Measurements from ENCODE around the gene RNF167.

Gene RNF167

DNA sequence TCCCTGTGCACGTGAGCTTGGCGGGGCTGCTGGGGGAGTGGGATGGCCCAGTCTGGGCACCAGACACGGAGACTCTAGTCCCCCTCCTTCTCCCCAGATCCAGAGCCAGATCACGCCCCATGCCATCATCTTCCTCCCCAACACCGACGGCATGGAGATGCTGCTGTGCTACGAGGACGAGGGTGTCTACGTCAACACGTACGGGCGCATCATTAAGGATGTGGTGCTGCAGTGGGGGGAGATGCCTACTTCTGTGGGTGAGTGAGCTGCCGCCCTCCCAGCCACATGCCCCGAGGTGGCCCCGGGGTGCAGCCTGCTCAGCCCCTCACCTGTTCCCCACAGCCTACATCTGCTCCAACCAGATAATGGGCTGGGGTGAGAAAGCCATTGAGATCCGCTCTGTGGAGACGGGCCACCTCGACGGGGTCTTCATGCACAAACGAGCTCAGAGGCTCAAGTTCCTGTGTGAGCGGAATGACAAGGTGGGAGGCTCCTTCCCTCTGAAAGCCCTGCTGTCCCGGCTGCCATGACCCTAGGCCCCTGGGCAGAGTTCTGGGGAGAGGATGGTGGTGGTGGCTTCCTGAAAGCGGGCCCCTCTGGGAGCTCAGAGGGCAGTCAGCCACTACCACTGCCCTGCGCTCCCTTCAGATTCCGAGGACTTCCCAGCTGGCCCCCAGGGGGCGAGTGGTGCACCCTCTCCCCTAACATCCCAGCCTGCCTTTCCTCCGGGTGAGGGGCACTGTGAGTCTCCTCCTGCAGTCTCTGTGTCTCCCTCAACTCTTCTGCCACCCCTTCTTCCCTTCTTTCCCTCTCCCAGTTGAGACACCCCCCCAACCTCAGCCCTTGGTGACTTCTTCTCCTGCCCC is 43.5 kb upstream of the RNF167 start:
- no peaks in the 10 kb centered on the region for H3K9me3 ChIP-seq (ENCODE audit: low read depth, low read length)
- DNase-seq (ENCODE audit: low read depth, low spot score) = no peak
- TF ChIP-seq FOXP2 (optimal IDR thresholded peaks at IDR 0.05; ENCODE audit: control extremely low read depth, extremely low read length, insufficient read depth) (no peak), EZH2 (IDR thresholded peaks at IDR 0.05) (no peak), POLR2AphosphoS5 (IDR thresholded peaks at IDR 0.05; ENCODE audit: borderline replicate concordance, low read depth, low read length) (no peak)
- H3K4me3 ChIP-seq = no peak overlapping the region
- peaks cover 19% of the 10 kb centered on the region; the same call in 1 of the 2 replicates for H3K36me3 ChIP-seq (ENCODE audit: insufficient read depth, low read length)
- H3K27ac ChIP-seq = no peak overlapping the region
- H3K9ac ChIP-seq (ENCODE audit: insufficient read length) = no peak overlapping the region

DNA sequence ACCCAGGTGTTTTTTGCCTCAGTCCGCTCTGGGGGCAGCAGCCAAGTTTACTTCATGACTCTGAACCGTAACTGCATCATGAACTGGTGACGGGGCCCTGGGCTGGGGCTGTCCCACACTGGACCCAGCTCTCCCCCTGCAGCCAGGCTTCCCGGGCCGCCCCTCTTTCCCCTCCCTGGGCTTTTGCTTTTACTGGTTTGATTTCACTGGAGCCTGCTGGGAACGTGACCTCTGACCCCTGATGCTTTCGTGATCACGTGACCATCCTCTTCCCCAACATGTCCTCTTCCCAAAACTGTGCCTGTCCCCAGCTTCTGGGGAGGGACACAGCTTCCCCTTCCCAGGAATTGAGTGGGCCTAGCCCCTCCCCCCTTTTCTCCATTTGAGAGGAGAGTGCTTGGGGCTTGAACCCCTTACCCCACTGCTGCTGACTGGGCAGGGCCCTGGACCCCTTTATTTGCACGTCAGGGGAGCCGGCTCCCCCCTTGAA is 42.8 kb upstream of the RNF167 start:
- TF ChIP-seq FOXP2 (optimal IDR thresholded peaks at IDR 0.05; ENCODE audit: control extremely low read depth, extremely low read length, insufficient read depth) = no peak
- TF ChIP-seq POLR2AphosphoS5 (IDR thresholded peaks at IDR 0.05; ENCODE audit: borderline replicate concordance, low read depth, low read length) = no peak
- no peak for TF ChIP-seq EZH2 (IDR thresholded peaks at IDR 0.05)
- no peak overlapping the region for H3K9ac ChIP-seq (ENCODE audit: insufficient read length)
- no peak overlapping the region for H3K4me3 ChIP-seq
- no peaks in the 10 kb centered on the region for H3K9me3 ChIP-seq (ENCODE audit: low read depth, low read length)
- no peak for DNase-seq (ENCODE audit: low read depth, low spot score)
- no peak overlapping the region for H3K27ac ChIP-seq
- peaks cover 19% of the 10 kb centered on the region; the same call in 1 of the 2 replicates for H3K36me3 ChIP-seq (ENCODE audit: insufficient read depth, low read length)

DNA sequence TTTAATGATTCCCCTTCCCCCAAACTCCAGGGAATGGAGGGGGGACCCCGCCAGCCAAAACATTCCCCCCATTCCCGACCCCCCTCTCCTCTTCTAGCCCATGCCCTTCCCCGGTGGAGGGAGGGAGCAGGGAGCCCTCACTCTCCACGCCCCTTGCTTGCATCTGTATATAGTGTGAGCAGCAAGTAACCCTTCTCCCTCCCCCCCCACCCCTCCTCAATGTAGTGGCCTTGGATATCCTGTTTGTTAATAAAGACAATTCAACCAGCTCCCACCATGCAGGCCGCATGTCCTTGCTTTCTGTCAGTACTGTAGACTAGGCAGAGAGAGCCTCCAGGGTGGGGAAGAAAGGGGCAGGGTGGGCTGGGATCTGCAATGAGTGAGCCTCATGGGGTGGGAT is 42.3 kb upstream of the RNF167 start:
- no peak overlapping the region for H3K4me3 ChIP-seq
- TF ChIP-seq FOXP2 (optimal IDR thresholded peaks at IDR 0.05; ENCODE audit: control extremely low read depth, extremely low read length, insufficient read depth) (no peak), POLR2AphosphoS5 (IDR thresholded peaks at IDR 0.05; ENCODE audit: borderline replicate concordance, low read depth, low read length) (no peak), EZH2 (IDR thresholded peaks at IDR 0.05) (no peak)
- H3K9ac ChIP-seq (ENCODE audit: insufficient read length) = no peak overlapping the region
- no peak for DNase-seq (ENCODE audit: low read depth, low spot score)
- H3K9me3 ChIP-seq (ENCODE audit: low read depth, low read length) = no peaks in the 10 kb centered on the region
- H3K36me3 ChIP-seq (ENCODE audit: insufficient read depth, low read length) = peaks cover 19% of the 10 kb centered on the region; the same call in 1 of the 2 replicates
- no peak overlapping the region for H3K27ac ChIP-seq

DNA sequence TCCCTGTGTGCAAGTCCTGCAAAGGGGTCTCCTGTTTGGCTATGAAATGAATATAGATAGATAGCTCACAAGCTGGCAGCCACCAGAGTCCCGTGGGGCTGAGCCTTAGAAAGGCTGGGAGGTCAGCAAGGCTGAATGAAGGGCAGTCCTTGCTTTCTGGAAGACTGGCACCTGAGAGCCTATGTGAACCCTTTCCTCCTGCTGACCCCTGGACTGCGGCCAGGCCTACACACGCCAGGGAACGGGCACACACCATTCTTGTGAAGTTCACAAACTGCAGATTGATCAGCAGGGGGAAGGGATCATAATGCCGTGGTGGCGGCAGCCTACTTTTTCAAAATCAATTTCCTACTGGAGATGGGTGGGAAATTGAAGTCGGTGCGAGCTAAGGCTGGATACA is 41.7 kb upstream of the RNF167 start:
- no peaks in the 10 kb centered on the region for H3K9me3 ChIP-seq (ENCODE audit: low read depth, low read length)
- peaks cover 19% of the 10 kb centered on the region; the same call in 1 of the 2 replicates for H3K36me3 ChIP-seq (ENCODE audit: insufficient read depth, low read length)
- H3K4me3 ChIP-seq = no peak overlapping the region
- 0 out of 2 replicates have a peak overlapping the region, but pooled peaks have one; percentile 13 for H3K27ac ChIP-seq
- H3K9ac ChIP-seq (ENCODE audit: insufficient read length) = no peak overlapping the region
- no peak for TF ChIP-seq POLR2AphosphoS5 (IDR thresholded peaks at IDR 0.05; ENCODE audit: borderline replicate concordance, low read depth, low read length)
- DNase-seq (ENCODE audit: low read depth, low spot score) = no peak

DNA sequence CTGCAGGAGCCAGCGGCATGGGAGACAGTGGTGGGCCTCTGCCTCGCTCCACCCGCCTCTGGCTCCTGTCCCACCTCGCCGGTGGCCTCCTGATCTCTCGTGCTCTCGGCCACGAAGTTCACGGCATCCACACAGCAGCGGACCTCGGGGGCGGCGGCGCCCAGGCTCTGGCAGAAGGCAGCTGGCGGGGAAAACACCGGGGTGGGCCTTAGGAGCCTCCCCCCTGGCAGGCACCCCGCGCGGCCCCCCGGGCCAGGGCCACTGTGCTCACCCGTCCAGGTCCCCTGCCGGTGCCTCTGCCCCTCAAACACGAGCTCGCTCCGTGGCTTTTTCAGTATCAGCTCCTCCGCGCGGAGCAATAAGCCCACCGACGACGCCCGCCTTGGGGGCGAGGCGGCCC is 41.1 kb upstream of the RNF167 start:
- no peaks in the 10 kb centered on the region for H3K9me3 ChIP-seq (ENCODE audit: low read depth, low read length)
- H3K9ac ChIP-seq (ENCODE audit: insufficient read length) = peak overlapping the region; percentile 63
- no peak overlapping the region for H3K27ac ChIP-seq
- DNase-seq (ENCODE audit: low read depth, low spot score) = no peak
- TF ChIP-seq POLR2AphosphoS5 (IDR thresholded peaks at IDR 0.05; ENCODE audit: borderline replicate concordance, low read depth, low read length) (no peak), FOXP2 (optimal IDR thresholded peaks at IDR 0.05; ENCODE audit: control extremely low read depth, extremely low read length, insufficient read depth) (no peak), EZH2 (IDR thresholded peaks at IDR 0.05) (no peak)
- H3K4me3 ChIP-seq = peak overlapping the region; percentile 78
- peaks cover 17% of the 10 kb centered on the region; the same call in 1 of the 2 replicates for H3K36me3 ChIP-seq (ENCODE audit: insufficient read depth, low read length)

GRCh38 chr17:4899341-4900230 is 40.5 kb upstream of the RNF167 start, which contains the start of gene C17orf107:
TSS of gene C17orf107 (plus strand) at chr17:4899536. CDS start at chr17:4899763, 227 bp downstream.
- Histone ChIP-seq H3K27ac (no peak within 1 kb of the TSS), H3K9ac (ENCODE audit: insufficient read length) (peak within 1 kb of the TSS; percentile 72), H3K4me3 (peak within 1 kb of the TSS; percentile 78), H3K9me3 (ENCODE audit: low read depth, low read length) (no peaks in the 10 kb centered on the region), H3K36me3 (ENCODE audit: insufficient read depth, low read length) (peaks cover 12% of the 10 kb centered on the region; the same call in 1 of the 2 replicates)
- TF ChIP-seq POLR2AphosphoS5 (IDR thresholded peaks at IDR 0.05; ENCODE audit: borderline replicate concordance, low read depth, low read length) = no peak
- no peak for TF ChIP-seq FOXP2 (optimal IDR thresholded peaks at IDR 0.05; ENCODE audit: control extremely low read depth, extremely low read length, insufficient read depth)
- TF ChIP-seq EZH2 (IDR thresholded peaks at IDR 0.05) = no peak
- DNase-seq (ENCODE audit: low read depth, low spot score) = no peak

GRCh38 chr17:4900231-4901107 is 39.6 kb upstream of the RNF167 start:
- no peak for TF ChIP-seq POLR2AphosphoS5 (IDR thresholded peaks at IDR 0.05; ENCODE audit: borderline replicate concordance, low read depth, low read length)
- no peak for TF ChIP-seq FOXP2 (optimal IDR thresholded peaks at IDR 0.05; ENCODE audit: control extremely low read depth, extremely low read length, insufficient read depth)
- TF ChIP-seq EZH2 (IDR thresholded peaks at IDR 0.05) = no peak
- Histone ChIP-seq H3K9ac (ENCODE audit: insufficient read length) (peak overlapping the region; percentile 72), H3K9me3 (ENCODE audit: low read depth, low read length) (no peaks in the 10 kb centered on the region), H3K36me3 (ENCODE audit: insufficient read depth, low read length) (peaks cover 7% of the 10 kb centered on the region; the same call in 1 of the 2 replicates), H3K27ac (no peak overlapping the region), H3K4me3 (peak overlapping the region; percentile 78; the same call in 1 of the 2 replicates)
- DNase-seq (ENCODE audit: low read depth, low spot score) = no peak

Data from SK-N-MC (cell line).